ENCODE measurements around the gene BAIAP2.
"Not testable (repeated sequence)": the region's sequence is repeated elsewhere in the genome, so short reads cannot be mapped to it uniquely, and the experiment has no call there.

BAIAP2 gene

DNA sequence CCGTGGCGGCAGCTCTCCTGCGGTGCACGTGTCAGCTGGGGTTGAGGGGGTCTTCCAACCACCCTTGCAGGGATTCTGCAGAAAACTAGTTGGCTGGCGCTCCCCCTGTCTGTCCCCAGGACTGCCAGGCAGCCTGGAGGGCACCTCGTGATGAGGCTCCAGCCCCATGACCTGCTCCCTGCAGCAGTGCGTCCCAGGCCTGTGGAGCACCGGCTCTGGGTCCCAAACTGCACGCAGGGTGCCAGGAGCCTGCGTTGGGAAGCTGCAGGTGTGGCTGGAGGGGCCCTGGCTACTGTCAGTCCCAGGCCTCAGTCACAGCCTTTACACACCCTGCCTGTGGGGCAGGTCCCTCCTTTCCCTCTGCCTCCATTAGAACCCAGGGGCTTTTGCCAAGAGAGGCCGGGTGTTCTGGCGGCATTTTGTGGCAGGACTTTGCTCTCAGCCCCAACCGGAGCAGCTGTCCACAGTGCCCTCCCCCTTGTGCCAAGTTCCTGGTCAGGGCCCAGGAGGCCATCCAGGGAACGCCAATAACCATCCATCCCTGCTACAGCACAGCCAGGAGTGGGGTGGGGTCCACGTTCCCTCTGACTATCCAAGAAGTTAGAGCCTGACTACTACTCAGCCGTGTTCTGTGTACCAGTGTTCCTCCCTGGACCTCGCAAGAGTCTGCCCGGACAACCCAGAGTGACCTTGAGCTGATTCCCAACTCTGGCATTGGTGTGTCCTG is 34.2 kb upstream of the BAIAP2 start:
- DNase-seq = no peak

DNA sequence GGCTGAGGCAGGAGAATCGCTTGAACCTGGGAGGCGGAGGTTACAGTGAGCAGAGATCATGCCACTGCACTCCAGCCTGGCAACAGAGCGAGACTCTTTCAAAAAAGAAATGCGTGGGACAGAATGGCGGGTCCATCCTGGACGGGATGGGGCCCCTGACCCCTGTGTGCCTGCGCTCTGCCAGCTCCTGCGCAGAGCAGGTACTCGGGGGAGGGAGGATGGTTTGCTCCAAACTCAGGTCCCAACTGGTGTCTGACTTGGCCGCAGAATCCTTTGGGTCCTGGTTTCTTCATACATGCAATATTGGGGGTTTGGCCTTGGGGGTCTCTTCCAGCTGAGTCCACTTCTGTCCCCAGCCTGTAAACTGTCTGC is 33.0 kb upstream of the BAIAP2 start:
- DNase-seq = no peak

DNA sequence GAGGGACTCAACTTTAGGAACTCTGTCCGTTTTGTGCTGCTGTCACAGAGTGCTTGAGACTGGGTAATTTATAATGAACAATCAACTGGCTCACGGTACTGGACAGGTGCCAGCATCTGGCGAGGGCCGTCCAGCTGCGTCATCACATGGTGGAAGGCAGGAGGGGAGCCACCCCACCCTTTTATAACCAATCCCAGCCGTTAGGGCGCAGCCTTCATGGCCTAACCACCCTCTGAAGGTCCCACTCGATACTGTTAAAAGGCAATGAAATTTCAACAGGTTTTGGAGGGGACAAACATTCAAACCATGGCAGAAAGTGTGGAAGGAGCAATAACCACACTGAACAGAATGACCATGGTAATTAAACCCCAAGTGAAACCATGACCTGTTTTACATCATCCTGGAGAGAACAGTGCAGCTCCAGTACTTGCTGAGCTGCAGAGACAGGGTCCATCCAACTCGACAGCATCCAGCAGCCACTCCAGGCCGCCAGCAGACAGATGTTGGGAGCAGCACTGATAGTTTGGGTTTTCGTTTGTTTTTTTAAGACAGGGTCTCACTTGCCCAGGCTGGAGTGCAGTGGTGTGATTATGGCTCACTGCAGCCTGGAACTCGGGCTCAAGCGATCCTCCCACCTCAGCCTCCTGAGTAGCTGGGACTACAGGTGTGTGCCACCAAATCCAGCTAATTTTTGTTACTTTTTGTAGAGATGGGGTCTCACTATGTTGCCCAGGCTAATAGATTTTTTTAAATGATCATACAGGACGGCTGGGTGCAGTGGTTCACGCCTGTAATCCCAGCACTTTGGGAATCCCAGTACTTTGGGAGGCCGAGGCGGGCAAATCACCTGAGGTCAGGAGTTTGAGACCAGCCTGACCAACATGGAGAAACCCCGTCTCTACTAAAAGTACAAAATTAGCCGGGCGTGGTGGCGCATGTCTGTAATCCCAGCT is 32.3 kb upstream of the BAIAP2 start:
- DNase-seq = no peak

DNA sequence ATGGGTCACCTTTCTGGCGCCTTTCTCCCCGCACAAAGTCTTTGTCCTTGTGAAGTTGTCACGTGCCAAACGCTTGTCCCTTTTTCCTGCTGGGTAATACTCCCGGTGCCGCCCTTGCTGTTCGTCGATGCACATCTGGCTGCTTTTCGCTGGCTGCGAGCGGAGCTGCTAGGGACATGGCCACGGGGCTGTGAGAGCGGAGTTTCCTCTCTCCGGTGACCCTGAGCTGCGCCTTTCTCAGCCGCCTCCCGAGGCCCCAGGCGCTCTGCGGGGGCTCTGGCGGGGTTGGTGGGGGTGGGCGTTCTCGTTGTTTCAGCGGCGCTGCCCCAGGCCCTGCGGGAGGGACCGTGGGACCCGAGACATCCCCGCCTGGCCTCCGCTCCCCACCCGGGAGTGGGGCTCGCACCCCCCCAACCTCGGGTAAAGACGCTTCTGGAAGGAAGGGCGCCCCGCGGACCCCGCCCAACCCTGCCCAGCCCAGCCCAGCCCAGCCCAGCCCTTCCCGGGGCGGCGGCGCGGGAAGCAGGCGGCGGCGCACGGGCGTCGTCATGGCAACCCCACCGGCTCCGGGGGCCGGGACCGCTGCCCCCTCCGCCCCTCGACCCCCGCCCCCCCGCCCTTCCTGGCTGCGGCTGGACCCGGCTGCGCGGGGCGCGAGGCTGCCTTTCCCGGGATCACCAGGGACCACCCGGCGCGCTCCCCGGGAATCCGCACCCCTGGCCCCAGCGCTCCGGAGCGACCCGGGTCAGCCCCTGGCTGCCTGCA is 31.1 kb upstream of the BAIAP2 start:
- DNase-seq = no peak

DNA sequence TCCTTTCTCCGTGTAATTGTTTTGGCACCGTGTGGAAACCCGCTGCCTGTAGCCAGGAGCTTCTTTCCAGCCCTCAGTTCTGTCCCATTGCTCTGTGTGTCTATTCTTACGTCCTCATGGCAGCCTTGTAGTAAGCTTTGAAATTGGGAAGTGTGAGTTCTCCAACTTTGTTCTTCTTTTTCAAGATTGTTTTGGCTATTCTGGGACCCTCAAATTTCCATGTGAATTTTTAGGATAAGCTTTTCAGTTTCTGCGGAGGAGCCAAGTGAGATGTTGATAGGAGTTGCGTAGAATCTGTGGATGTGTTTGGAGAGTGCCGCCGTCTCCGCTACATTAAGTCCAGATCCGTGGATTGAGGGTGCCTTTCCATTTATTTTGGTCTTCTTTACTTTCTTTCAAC is 28.1 kb upstream of the BAIAP2 start:
- no peak for DNase-seq

DNA sequence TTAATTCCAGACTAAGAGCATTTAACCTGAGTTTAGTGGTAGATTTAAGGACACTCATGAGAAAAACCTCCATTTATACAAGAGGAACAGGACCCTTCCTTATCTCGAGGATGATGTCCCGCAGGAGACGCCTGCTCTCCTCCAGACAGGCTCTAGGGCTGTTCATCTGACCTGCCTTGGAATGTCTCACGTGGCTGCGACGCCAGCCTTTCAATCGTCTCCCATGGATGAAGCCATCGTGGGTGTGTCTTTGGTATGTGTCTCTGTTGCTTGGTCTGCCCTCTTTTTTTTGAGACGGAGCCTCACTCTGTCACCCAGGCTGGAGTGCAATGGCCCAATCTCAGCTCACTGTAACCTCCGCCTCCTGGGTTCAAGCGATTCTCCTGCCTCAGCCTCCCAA is 26.8 kb upstream of the BAIAP2 start:
- no peak for DNase-seq

DNA sequence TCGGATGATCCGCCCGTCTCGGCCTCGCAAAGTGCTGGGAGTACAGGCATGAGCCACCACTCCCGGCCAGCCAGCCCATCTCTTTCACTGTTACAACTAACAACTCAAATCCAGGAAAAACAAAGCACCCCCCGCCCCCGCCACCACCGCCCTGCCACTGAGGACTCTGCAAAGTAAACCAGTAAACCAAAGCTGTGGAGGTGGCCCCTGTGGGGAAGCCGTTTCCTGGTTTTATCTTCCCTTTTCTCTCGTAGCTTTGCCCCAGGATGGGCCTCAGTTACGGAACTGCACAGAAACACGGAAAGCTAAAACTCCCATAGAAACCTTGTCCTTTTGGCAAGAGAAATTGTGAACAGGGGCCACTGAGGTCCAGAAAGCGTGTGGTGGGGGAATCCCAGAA is 25.8 kb upstream of the BAIAP2 start:
- DNase-seq = no peak

DNA sequence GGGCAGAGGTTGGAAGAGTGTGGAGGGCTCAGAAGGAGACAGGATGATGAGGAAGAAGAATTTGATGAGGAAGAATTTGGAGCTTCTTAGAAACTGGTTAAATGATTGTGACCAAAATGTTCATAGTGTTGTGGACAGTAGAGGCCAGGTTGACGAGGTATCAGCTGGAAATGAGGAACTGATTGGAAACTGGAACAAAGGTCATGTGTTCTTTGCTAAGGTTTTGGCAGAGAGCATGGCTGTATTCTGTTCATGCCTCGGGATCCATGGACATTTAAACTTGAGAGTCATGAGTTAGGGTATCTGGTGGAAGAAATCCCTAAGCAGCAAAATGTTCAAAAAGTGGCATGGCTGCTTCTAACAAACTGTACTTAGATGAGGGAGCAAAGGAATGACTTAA is 24.0 kb upstream of the BAIAP2 start:
- no peak for DNase-seq

DNA sequence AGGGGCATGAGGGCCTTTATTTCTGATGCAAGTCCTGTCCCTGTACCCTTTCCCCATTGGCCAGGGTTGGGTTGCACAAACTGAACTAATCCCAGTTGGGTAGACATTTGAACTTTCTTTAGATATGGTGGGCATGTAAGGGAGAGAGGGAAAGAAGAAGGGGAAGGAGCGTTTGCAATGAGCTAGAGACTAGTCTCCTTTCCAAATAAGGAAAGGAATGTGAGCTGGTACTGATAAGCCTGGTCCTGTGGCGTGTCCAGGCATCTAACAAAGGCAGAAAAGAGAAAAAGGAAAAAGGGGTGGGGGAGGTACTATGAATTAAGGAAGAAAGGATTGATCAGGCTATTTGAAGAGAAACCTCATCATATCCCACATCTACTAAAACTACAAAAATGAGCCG is 23.0 kb upstream of the BAIAP2 start:
- DNase-seq = no peak

DNA sequence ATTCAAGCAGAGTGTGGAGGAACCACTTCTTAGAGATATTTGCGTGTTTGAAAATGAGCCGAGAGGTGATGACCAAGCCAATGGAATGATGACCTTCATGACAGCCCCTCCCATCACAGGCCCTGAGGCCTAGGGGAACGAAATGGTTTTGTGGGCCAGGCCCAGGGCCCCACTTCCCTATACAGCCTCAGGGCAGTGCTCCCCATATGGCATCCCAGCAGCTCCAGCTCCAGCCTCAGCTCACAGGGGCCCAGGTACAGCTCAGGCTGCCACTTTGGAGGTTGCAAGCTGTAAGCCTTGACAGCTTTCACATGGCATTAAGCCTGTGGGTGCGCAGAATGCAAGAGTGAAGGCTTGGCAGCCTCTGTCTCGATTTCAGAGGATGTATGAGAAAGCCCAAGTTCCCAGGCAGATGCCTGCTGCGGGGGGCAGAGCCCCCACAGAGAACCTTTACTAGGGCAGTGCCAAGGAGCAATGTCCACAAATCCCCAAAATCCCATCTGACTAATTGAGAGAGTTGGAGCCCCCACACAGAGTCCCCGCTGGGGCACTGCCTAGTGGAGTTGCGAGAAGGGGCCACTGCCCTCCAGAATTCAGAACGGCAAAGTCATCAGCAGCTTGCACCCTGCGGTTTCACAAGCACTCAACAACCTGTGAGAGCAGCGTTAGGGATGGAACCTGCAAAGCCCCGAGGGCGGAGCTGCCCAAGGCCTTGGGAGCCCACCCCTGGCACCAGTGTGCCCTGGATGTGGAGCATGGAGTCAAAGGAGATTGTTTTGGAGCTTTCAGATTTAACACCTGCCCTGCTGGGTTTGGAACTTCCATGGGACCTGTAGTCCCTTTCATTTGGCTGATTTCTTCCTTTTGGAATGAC is 22.1 kb upstream of the BAIAP2 start:
- no peak for DNase-seq

DNA sequence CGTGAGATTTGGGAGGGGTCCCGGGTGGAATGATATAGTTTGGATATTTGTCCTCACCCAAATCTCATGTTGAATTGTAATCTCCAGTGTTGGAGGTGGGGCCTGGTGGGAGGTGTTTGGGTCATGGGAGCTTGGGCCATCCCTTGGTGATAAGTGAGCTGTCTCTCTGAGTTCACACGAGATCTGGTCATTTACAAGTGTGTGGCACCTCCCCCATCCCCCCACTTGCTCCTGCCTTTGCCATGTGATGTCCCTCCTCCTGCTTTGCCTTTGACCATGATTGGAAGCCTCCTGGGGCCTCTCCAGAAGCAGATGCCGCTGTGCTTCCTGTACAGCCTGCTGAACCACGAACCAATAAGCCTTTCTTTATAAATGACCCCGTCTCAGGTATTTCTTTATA is 21.3 kb upstream of the BAIAP2 start:
- DNase-seq = no peak

DNA sequence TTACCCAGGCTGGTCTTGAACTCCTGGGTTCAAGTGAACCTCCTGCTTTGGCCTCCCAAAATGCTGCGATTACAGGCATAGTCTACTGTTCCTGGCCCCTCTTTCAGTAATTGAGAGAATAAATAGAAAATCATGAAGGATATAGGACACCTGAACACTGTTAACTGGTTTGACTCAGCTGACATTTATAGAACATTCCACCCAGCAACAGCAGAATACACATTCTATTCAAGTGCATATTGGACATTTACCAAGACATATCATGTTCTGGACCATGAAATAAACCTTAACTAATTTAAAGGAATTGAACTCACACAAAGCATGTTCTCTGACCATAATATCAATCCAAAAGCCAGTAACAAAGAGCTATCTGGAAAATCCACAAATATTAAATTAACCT is 19.8 kb upstream of the BAIAP2 start:
- DNase-seq = no peak

DNA sequence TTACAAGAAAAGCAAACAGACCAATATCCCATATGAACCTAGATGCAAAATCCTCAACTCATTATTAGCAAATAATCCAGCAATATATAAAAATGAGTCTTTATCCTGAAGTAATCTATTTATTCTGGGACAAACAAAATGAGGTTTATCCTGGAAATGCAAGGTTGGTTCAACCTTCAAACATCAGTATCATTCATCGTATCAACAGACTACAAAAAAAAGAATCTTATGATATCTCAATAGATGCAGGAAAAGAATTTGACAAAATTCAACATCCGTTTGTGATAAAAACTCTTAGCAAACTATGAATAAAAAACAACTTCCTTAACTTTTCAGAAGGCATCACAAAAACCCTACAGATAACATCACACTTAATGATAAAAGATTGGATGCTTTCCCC is 18.4 kb upstream of the BAIAP2 start:
- DNase-seq = no peak

DNA sequence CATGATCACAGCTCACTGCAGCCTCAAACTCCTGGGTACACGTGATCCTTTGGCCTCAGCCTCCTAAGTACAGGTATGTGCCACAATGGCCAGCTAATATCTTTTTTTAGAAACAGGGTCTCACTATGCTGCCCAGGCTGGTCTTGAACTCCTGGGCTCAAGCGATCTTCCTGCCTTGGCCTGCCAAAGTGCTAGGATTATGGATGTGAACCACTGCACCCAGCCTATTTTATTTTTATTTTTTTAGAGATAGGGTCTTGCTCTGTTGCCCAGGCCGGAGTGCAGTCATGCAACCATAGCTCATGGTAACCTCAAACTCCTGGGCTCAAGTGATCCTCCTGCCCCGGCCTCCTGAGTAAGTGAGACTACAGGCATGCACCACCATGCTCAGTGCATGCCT is 17.6 kb upstream of the BAIAP2 start:
- not testable (repeated sequence) for DNase-seq

DNA sequence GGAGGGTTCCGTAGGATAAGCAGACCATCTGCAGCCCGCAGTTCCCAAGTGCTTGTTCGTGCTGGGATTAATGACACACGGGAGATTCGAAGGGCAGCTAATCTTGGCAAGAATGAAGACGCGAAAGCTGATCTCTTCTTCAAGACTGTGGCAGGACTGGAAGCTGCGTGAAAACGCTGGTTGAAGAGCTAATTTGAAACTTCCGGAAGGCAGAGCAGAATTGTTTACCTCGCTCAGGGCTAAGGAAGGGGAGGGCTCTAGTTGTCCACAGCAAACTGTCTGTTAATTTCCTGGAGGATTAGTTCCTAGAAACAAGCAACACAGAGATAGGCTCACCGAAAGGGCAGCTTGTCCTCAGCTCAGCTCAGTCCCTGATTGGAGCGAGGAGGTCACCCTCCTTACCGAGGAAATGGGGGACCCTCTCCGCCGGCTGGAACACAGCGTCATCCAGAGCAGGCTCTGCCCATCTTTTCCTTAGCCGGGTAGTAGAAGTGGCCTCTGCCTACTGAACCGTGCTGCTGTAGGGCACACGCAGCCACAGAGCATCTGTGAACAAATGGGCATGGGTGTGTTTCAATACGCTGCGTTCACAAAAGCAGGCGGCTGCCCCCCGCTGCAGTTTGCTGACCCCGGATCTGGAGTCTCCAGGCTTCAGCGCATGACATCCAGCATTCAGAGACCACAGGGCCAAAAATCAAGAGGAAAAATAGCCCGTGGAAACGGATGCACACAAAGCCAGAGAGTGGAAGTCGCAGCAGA is 16.7 kb upstream of the BAIAP2 start:
- peak; percentile 61 for DNase-seq

DNA sequence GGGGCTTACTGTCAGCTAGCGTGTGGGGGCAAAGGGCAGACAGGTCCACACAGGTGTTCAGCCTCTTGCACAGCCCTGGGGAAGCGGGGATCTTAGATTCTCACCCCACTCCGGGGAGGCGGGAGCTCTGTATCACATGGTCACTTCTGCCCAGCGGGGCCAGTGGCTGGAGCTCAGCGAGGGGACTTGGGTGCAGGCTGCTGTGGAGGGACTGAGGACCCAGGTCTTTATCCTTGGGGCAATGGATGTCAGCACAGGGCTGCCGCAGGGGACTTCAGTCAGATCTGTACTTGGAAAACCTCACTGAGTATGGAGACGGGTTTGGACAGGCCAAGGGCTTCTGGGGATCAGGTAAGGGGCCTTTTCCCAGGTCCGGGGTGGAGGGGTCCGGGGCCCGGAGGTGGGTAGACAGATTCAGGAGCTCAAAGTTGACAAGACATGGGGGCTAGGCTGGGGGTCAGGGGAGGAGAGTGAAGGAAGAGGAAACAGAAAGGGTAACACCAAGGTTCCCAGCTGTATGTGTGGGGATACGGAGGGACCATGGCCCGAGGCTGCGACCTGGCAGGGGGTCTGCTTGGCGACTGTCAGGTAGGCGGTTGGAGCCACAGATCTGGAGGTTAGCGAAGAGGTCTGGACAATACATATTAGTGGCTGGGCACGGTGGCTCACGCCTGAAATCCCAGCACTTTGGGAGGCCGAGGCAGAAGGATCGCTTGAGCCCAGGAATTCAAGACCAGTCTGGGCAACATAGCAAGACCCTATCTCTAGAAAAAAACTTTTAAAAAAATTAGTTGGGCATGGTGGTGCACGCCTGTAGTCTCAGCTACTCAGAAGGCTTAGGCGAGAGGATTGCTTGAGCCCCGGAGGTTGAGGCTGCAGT is 15.1 kb upstream of the BAIAP2 start:
- no peak for DNase-seq

DNA sequence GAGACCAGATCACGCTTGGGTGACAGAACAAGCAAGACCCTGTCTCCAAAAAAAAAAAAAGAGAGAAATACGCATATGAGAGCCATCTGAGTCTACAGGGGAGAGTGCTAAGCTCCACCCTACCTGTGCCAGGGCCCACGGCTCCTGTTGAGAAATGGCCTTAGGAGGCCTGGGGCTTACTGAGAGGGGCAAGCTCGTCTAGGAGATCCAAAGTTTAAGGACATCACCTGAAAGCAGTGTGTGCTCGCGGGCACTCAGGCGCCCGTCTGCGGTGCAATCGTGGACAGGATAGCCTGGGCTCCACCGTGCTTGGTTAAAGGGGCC is 14.5 kb upstream of the BAIAP2 start:
- no peak for DNase-seq

DNA sequence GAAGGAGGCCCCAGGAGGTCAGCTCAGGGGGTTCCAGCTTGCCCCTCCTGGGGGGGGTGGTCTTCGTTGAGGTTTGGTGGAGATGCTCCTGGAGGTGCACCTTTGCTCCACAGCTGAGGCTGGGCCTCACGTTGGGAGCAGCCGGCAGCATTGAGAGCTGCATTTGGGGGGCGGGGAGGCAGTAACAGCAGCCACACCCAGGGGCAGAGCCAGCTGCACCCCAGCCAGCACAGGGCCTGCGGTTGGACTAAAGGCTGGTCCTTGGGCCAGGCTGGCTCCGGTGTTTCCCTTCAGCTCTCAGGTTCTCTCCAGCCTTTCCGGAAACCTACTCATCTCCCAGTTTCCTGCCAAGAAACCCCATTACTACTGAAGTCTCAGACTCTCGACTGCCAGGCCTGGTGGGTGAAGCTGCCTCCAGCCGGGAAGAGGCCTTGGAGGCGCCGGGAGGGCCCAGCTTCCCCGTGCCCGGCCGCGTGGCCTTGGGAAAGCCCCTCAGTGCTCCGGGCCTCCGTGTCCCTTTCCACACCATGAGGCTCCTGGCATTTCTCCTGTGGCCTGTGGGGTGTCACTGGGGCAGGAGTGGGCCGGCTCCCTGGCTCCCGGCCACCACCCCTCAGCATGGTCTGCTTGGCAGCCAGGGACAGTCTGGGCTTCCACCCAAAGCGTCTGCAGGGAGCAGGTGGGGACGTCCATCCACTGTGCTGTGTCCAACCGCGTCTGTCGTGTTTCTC is 14.0 kb upstream of the BAIAP2 start:
- no peak for DNase-seq

DNA sequence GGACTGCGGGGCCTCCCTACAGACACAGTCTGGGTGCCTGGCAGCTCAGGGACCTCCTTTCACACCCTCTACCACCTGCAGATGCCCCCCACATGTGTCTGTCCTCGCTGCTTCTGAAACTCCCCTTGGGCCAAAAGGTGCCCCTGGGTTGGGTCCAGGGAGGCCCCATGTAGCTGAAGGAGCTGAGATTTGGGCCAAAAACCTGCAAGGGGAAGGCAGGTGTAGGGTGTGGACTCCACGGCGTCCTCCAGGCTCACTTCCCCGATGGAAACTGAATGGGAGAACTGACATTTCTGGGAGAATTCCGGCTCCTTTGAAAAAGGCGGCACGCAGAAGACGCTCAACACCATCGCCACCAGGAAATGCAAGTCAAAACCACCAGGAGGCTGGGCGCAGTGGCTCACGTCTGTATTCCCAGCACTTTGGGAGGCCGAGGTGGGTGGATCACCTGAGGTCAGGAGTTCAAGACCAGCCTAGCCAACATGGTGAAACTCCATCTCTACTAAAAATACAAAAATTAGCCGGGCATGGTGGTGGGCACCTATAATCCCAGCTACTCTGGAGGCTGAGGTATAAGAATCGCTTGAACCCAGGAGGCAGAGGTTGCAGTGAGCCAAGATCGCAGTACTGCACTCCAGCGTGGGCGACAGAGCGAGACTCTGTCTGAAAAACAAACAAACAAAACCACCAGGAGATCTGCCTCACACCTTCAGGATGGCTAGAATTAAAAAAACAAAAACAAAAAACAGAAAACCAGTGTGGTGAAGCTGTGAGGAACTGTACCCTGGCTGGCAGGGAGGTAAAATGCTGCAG is 13.2 kb upstream of the BAIAP2 start:
- no peak for DNase-seq
